WERI-Rb-1 (cell line): ENCODE measurements around the gene LRRC8B.

Experiments
- DNase-seq: peaks from one replicate; pipeline ENCODE4 v3.0.0-alpha.2; 2020
- H3K27ac ChIP-seq: fragments of 250-450 bp; sonication (Bioruptor Pico); 2 replicates; pipeline ENCODE4 v1.5.1; 2020; ENCODE audit warnings: mild to moderate bottlenecking, moderate library complexity
- H3K27me3 ChIP-seq: fragments of 250-450 bp; sonication (Bioruptor Pico); 2 replicates; pipeline ENCODE4 v1.5.1; 2021; ENCODE audit warnings: mild to moderate bottlenecking, low read depth, moderate library complexity; ENCODE audit not compliant: insufficient read depth, severe bottlenecking
- H3K36me3 ChIP-seq: fragments of 250-450 bp; sonication (Bioruptor Pico); 2 replicates; pipeline ENCODE4 v1.5.1; 2020; ENCODE audit warnings: mild to moderate bottlenecking, moderate library complexity
- H3K4me3 ChIP-seq: 2 replicates; pipeline ENCODE4 v1.5.1; 2011; ENCODE audit warnings: low read depth, mild to moderate bottlenecking, control low read depth, low read length
- H3K9me3 ChIP-seq: fragments of 250-450 bp; sonication (Bioruptor Pico); 2 replicates; pipeline ENCODE4 v1.5.1; 2021; ENCODE audit warnings: mild to moderate bottlenecking, moderate library complexity; ENCODE audit not compliant: severe bottlenecking
- CTCF ChIP-seq: IDR thresholded peaks from 2 replicates; pipeline ENCODE4 v1.5.1; 2011; ENCODE audit warnings: low read depth, mild to moderate bottlenecking, control low read depth, inconsistent platforms, low read length

LRRC8B gene

GRCh38 chr1:89524369-89525168, at the start of gene LRRC8B:
Gene LRRC8B, plus strand, starts transcription at chr1:89524829. Its CDS starts 57,822 bp downstream, at chr1:89582651.
- peak; percentile 94 for DNase-seq
- Histone ChIP-seq H3K4me3 (peak within 1 kb of the TSS; percentile 88), H3K36me3 (peaks cover 10% of the 10 kb centered on the region), H3K27ac (peak within 1 kb of the TSS; percentile 99), H3K27me3 (no peaks in the 10 kb centered on the region), H3K9me3 (no peaks in the 10 kb centered on the region)
- no peak for TF ChIP-seq CTCF

- no peak for DNase-seq
- no peak for TF ChIP-seq CTCF
- H3K36me3 ChIP-seq: no peaks in the 10 kb centered on the region
Measured at GRCh38 chr1:89475269-89475668, 49.4 kb upstream of the LRRC8B start.

GRCh38 chr1:89476072-89476471, 48.6 kb upstream of the LRRC8B start:
- H3K27me3 ChIP-seq: no peaks in the 10 kb centered on the region
- no peak for TF ChIP-seq CTCF
- no peak for DNase-seq
- H3K9me3 ChIP-seq: peaks cover 7% of the 10 kb centered on the region
- H3K27ac ChIP-seq: no peak overlapping the region
- no peak overlapping the region for H3K4me3 ChIP-seq
- H3K36me3 ChIP-seq: no peaks in the 10 kb centered on the region

More at GRCh38 chr1:89475269-89475668, 49.4 kb upstream of the LRRC8B start:
- no peak overlapping the region for H3K4me3 ChIP-seq
- H3K27me3 ChIP-seq: no peaks in the 10 kb centered on the region
- no peak overlapping the region for H3K27ac ChIP-seq
- peaks cover under 1% of the 10 kb centered on the region for H3K9me3 ChIP-seq

GRCh38 chr1:89483010-89483756, 41.4 kb upstream of the LRRC8B start:
- Histone ChIP-seq H3K9me3 (peaks cover 7% of the 10 kb centered on the region), H3K27me3 (no peaks in the 10 kb centered on the region), H3K36me3 (no peaks in the 10 kb centered on the region), H3K27ac (no peak overlapping the region), H3K4me3 (no peak overlapping the region)
- peak; percentile 71 for DNase-seq
- peak; percentile 71 for TF ChIP-seq CTCF

- H3K36me3 ChIP-seq: no peaks in the 10 kb centered on the region
- no peak overlapping the region for H3K27ac ChIP-seq
- no peaks in the 10 kb centered on the region for H3K27me3 ChIP-seq
- no peak overlapping the region for H3K4me3 ChIP-seq
- TF ChIP-seq CTCF: no peak
- DNase-seq: no peak
- H3K9me3 ChIP-seq: peaks cover 7% of the 10 kb centered on the region
Measured at GRCh38 chr1:89483757-89484077, 40.9 kb upstream of the LRRC8B start.
